ENCODE measurements around the gene IGF2R. TPM values are rescaled to one million over a fixed set of nuclear protein-coding genes. Genes with fewer than 3 reads are reported as not detected.
"Not testable (repeated sequence)": the region's sequence is repeated elsewhere in the genome, so short reads cannot be mapped to it uniquely, and the experiment has no call there.

The IGF2R gene
- polyA plus RNA-seq, 4 donors: 55.1 to 59.1 (median 57.3) TPM

- no peak for DNase-seq (ENCODE audit: low read depth in 4 of 4, low spot score in 3 of 4)
Observed at GRCh38 chr6:160132297-160132637, 163.4 kb downstream of the IGF2R start.

- DNase-seq (ENCODE audit: low read depth in 4 of 4, low spot score in 3 of 4): no peak
Observed at GRCh38 chr6:160132776-160133338, 164.0 kb downstream of the IGF2R start.

DNA sequence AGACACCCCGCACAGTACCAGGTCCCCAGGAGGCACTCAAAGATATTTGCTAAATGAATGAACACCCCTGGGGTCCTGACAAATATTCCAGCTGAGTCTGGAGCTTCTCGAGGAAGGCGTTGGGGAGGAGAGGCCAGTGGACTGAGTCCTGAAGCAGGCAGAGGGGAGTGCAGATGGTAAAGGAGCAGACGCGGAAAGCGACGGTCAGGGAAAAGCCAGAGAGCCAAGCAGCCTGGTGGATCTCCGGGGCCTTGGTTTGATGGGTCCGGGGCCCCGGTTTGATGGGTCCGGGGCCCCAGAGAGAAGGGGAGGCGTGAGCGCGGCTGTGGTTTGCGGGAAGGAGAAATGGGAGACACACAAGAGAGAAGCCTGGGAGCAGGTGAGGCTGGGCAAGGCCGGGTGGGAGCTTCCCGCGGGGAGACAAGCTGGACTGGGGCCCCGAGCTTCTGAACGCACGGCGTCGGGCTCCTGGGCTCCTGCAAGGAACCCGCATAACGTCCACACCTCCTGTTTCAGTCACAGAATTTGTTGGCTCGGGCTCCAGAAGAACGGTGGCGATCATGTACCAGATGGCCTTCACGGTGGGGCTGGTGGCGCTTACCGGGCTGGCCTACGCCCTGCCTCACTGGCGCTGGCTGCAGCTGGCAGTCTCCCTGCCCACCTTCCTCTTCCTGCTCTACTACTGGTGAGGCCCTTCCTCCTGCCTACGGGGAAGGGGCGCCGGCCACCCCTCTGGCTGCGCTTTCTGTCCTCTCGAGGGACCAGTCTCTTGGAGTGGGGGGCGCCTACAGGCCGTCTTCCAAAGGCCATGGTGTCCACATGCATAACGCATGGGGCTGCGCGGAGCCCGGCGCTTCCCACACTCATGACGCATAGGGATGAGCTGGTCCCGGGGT, 164.8 kb downstream of the IGF2R start:
- no peak for DNase-seq (ENCODE audit: low read depth in 4 of 4, low spot score in 3 of 4)

- not testable (repeated sequence) for DNase-seq (ENCODE audit: low read depth in 4 of 4, low spot score in 3 of 4)
Observed at GRCh38 chr6:160134337-160134751, 165.5 kb downstream of the IGF2R start.

- no peak for DNase-seq (ENCODE audit: low read depth in 4 of 4, low spot score in 3 of 4)
Observed at GRCh38 chr6:160134779-160135547, 166.1 kb downstream of the IGF2R start.

GRCh38 chr6:160135907-160136655, 167.2 kb downstream of the IGF2R start:
- DNase-seq (ENCODE audit: low read depth in 4 of 4, low spot score in 3 of 4): no peak

- DNase-seq (ENCODE audit: low read depth in 4 of 4, low spot score in 3 of 4): no peak
Observed at GRCh38 chr6:160137130-160137988, 168.5 kb downstream of the IGF2R start.

DNA sequence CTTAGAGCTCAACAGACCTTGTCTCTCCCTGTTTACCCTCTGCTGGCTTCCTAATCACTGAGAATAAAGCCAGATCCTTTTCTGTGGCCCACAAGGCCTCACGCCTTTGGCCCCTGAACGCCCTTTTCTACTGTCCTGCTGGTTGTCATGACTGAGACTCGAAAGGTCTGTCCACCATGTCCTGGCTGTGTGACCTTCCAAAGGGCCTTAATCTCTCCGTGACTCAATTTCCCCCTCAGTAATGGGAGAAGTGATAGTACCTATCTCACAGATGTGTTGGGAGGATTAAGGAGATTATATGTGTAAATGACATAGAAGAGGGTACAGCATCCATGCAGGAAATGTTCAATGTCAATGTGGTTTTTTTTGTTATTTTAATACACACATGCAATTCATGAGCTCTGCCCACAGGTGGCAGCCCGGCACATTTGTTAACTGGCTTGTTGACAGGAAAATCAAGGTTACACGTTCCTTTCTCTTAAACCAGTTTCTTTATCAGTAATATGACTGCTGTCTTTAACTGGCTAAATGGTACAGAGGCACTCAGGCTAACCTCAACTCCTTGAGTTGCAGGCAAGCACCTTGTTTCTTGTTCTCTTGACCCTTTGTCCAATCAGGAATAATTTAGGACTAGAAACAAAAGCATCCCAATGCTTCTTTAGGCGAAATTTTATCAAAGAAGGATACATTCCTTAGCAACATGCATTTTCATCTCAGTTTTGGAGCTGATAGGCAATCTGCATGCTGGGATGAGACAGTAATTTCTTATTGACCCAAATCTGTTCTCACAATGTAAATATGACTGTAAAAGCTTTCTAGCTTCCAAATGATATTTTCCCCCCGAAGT, 169.3 kb downstream of the IGF2R start:
- DNase-seq (ENCODE audit: low read depth in 4 of 4, low spot score in 3 of 4): peak in 3 of 4 donors; percentile 22 to 30 (median 23)

GRCh38 chr6:160138839-160139419, 170.0 kb downstream of the IGF2R start:
- DNase-seq (ENCODE audit: low read depth in 4 of 4, low spot score in 3 of 4): no peak

- no peak for DNase-seq (ENCODE audit: low read depth in 4 of 4, low spot score in 3 of 4)
Observed at GRCh38 chr6:160139420-160139851, 170.6 kb downstream of the IGF2R start.

- not testable (repeated sequence) for DNase-seq (ENCODE audit: low read depth in 4 of 4, low spot score in 3 of 4)
Observed at GRCh38 chr6:160140493-160140892, 171.6 kb downstream of the IGF2R start.

DNA sequence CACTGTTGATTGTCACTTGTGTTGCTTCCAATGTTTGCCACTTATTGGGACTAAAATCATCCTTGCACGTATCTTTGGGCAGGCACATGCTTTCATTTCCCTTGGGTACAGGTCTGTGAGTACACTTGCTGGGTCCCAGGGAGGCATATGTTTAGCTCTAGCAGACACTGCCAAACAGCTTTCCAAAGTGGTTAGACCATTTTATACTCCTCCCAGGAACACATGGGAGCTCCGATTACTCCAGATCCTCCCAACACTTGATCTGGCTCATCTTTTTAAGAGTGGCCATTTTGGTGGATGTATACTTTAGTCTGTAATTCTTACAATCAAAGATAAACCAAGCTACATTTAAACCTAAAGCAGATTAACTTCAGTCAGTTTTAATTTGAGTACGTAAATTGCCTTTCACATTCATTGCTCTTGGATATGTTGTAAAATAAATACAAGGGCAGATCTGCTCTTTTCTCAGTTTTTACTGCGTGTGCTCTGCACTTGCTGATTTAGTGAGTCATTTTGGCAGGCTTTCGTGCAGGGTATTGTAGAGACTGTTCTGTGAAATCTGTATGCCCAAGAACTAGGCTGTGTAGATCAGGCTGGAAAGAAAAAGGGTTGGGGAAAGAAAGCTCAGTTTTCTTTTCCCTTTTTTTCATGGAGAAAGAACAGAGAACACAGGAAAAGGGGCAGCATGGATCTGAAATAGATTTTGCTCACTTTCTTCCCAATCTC, 172.3 kb downstream of the IGF2R start:
- no peak for DNase-seq (ENCODE audit: low read depth in 4 of 4, low spot score in 3 of 4)

DNA sequence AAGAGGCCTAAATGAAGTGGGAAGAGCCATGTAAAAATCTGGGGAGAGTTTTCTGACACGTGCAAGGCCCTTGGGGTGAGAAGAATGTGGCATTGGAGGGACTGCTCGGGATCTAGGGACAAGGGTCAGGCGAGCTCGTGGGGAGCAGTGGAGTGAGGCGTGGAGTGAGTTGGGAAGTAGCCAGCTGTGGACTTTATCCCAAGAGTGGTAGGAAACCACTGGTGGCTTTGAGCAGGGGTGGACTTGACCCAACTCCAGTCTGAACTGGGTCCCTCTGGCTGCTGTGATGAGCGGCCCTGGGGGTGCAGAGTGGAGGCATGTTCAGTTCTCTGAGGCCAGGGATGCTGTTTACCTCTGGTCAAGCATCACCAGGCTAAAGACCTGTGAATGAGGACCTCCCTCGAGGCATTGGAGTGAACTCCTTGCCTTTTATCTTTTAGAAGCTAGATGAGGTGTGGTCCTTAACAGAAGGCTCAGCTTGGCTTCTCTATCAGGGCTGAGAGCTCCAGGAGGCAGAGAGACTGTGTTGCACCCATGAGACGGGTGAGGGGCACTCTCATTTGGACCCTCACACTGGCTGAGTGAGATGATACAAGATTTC, 173.3 kb downstream of the IGF2R start:
- DNase-seq (ENCODE audit: low read depth in 4 of 4, low spot score in 3 of 4): no peak

- no peak for DNase-seq (ENCODE audit: low read depth in 4 of 4, low spot score in 3 of 4)
Observed at GRCh38 chr6:160146454-160147145, 177.7 kb downstream of the IGF2R start.

DNA sequence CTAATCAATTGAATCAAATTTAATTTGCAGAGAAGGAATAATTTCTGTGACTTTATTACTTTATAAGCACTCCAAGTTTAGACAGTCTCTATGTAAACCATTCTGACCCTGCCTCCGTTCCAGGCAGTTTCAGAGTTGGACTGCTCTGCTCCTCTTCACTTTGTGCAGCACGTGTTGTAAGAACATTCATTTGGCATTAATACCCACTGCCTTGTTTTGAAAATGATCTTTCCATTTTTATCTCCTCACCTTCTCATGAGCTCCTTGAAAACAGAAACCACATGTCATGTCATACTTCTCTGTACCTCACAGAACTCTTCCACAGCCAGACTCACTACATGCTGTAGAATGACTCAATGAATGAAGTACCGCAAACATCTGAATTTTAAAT, 178.3 kb downstream of the IGF2R start:
- DNase-seq (ENCODE audit: low read depth in 4 of 4, low spot score in 3 of 4): no peak

GRCh38 chr6:160154471-160154870, 185.6 kb downstream of the IGF2R start:
- no peak for DNase-seq (ENCODE audit: low read depth in 4 of 4, low spot score in 3 of 4)

DNA sequence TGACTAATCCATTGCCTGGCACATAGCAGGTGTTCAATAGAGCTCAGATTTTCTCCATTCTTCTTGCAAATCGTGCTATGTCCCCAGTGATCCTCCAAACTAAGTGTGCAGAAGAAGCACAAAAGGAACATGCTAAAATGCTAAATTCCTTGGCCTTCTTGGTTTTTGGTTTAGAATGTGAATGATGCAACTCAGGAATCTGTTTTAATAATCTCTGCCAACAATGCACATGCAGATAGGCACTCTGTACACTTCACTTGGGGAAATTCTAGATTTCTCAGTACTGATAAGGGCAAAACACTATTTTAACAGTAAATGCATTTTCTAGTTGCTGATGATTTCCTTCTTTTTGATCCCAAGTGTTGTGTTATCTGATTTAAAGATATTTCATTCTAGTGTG, 188.0 kb downstream of the IGF2R start:
- DNase-seq (ENCODE audit: low read depth in 4 of 4, low spot score in 3 of 4): no peak
